ENCODE results near the gene PCSK4.

DNA sequence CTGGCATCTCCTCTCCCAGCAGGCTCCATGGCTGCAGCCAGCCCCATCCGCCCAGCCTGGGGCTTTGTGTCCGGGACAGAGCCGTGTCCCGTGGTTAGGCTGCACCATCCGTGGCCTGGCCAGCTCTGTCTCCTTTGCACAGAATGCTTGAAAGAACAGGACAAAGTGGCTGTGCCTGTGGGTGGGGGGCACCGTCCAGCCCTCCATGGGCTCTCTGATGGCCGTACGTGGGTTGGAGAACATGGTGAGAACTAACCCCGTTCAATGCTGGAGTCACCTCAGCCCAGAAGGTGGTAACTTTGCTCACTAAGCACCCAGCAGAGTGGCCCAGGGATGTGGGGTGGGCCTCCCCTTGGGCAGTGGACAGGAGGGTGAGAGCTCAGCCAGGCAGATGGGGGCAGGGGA, 49.1 kb downstream of the PCSK4 start:
- TF ChIP-seq ZNF24 (IDR thresholded peaks at IDR 0.05) (no peak), RAD21 (CRISPR knock-in tag; conservative IDR thresholded peaks at IDR 0.05 in 1 of 2, IDR thresholded peaks at IDR 0.05 in 1 of 2) (no peak), NBN (IDR thresholded peaks at IDR 0.05; ENCODE audit: low read depth) (no peak), TAF1 (IDR thresholded peaks at IDR 0.05; ENCODE audit: control insufficient read depth, extremely low read depth, insufficient read depth, low read length, severe bottlenecking) (no peak), ZNF239 (CRISPR knock-in tag; IDR thresholded peaks at IDR 0.05) (no peak), FOXJ2 (tag; IDR thresholded peaks at IDR 0.05) (no peak), YBX1 (IDR thresholded peaks at IDR 0.05) (no peak), SMC3 (conservative IDR thresholded peaks at IDR 0.05; ENCODE audit: insufficient read depth, low read depth, low read length) (no peak)
- TF ChIP-seq, protein P1, sequence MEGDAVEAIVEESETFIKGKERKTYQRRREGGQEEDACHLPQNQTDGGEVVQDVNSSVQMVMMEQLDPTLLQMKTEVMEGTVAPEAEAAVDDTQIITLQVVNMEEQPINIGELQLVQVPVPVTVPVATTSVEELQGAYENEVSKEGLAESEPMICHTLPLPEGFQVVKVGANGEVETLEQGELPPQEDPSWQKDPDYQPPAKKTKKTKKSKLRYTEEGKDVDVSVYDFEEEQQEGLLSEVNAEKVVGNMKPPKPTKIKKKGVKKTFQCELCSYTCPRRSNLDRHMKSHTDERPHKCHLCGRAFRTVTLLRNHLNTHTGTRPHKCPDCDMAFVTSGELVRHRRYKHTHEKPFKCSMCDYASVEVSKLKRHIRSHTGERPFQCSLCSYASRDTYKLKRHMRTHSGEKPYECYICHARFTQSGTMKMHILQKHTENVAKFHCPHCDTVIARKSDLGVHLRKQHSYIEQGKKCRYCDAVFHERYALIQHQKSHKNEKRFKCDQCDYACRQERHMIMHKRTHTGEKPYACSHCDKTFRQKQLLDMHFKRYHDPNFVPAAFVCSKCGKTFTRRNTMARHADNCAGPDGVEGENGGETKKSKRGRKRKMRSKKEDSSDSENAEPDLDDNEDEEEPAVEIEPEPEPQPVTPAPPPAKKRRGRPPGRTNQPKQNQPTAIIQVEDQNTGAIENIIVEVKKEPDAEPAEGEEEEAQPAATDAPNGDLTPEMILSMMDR (IDR thresholded peaks at IDR 0.05 in 2 of 3, conservative IDR thresholded peaks at IDR 0.05 in 1 of 3; ENCODE audit: insufficient read depth in 2 of 3, low read depth in 1 of 3, low read length in 3 of 3), result no peak
- TF ChIP-seq, protein P2, sequence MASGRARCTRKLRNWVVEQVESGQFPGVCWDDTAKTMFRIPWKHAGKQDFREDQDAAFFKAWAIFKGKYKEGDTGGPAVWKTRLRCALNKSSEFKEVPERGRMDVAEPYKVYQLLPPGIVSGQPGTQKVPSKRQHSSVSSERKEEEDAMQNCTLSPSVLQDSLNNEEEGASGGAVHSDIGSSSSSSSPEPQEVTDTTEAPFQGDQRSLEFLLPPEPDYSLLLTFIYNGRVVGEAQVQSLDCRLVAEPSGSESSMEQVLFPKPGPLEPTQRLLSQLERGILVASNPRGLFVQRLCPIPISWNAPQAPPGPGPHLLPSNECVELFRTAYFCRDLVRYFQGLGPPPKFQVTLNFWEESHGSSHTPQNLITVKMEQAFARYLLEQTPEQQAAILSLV (tag; IDR thresholded peaks at IDR 0.05), result no peak
